ENCODE data around the gene CCDC60.

DNA sequence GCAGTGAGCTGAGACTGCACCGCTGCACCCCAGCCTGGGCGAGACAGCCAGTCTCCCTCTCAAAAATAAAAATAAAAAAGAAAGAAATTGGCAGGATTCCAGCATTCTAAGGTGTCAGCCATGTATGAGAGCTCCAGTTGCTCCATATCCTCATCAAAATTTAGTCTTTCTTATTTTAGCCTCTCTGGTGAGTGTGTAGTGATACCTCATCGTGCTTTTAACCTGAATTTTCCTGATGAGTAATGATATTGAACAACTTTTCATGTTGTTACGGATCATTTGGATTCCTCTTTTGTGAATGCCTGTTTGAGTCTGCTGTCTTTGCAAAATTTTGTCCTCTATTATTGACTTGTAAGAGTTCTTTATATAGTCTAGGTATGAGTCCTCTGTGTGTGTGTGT lies 28.5 kb downstream of the CCDC60 start:
- TF ChIP-seq, protein P1, sequence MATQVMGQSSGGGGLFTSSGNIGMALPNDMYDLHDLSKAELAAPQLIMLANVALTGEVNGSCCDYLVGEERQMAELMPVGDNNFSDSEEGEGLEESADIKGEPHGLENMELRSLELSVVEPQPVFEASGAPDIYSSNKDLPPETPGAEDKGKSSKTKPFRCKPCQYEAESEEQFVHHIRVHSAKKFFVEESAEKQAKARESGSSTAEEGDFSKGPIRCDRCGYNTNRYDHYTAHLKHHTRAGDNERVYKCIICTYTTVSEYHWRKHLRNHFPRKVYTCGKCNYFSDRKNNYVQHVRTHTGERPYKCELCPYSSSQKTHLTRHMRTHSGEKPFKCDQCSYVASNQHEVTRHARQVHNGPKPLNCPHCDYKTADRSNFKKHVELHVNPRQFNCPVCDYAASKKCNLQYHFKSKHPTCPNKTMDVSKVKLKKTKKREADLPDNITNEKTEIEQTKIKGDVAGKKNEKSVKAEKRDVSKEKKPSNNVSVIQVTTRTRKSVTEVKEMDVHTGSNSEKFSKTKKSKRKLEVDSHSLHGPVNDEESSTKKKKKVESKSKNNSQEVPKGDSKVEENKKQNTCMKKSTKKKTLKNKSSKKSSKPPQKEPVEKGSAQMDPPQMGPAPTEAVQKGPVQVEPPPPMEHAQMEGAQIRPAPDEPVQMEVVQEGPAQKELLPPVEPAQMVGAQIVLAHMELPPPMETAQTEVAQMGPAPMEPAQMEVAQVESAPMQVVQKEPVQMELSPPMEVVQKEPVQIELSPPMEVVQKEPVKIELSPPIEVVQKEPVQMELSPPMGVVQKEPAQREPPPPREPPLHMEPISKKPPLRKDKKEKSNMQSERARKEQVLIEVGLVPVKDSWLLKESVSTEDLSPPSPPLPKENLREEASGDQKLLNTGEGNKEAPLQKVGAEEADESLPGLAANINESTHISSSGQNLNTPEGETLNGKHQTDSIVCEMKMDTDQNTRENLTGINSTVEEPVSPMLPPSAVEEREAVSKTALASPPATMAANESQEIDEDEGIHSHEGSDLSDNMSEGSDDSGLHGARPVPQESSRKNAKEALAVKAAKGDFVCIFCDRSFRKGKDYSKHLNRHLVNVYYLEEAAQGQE (IDR thresholded peaks at IDR 0.05; ENCODE audit: insufficient read depth in 1 of 2, low read depth in 2 of 2, low read length in 2 of 2), result no peak
- no peak for TF ChIP-seq TAF1 (IDR thresholded peaks at IDR 0.05; ENCODE audit: borderline replicate concordance, insufficient read depth, low read length)
